Fibroblast of pulmonary artery (primary cell): ENCODE results near the gene COL5A1.

ENCODE experiments used
- DNase-seq: peaks from one replicate; pipeline ENCODE4 v3.0.0-alpha.2; 2010; ENCODE audit warnings: low read depth
- H3K4me3 ChIP-seq: replicated peaks from 2 replicates; pipeline ENCODE4 v1.5.1; 2011; ENCODE audit warnings: low read depth, mild to moderate bottlenecking, control low read depth, low read length, moderate library complexity
- CTCF ChIP-seq: IDR thresholded peaks from 2 replicates; pipeline ENCODE4 v1.5.1; 2011; ENCODE audit warnings: mild to moderate bottlenecking, control low read depth, low read length, inconsistent platforms; ENCODE audit errors: missing control alignments

Gene COL5A1

GRCh38 chr9:134792627-134793026, 151.0 kb downstream of the COL5A1 start:
- TF ChIP-seq CTCF: no peak
- no peak overlapping the region for H3K4me3 ChIP-seq
- no peak for DNase-seq

- no peak for DNase-seq
- no peak for TF ChIP-seq CTCF
- no peak overlapping the region for H3K4me3 ChIP-seq
Observed at GRCh38 chr9:134793288-134794188, 151.9 kb downstream of the COL5A1 start.

- TF ChIP-seq CTCF: no peak
- H3K4me3 ChIP-seq: no peak overlapping the region
- DNase-seq: no peak
Observed at GRCh38 chr9:134794663-134795370, 153.2 kb downstream of the COL5A1 start.

GRCh38 chr9:134795446-134795845, 153.8 kb downstream of the COL5A1 start:
- H3K4me3 ChIP-seq: no peak overlapping the region
- no peak for TF ChIP-seq CTCF
- no peak for DNase-seq

- DNase-seq: no peak
- H3K4me3 ChIP-seq: no peak overlapping the region
- TF ChIP-seq CTCF: no peak
Observed at GRCh38 chr9:134796882-134797281, 155.3 kb downstream of the COL5A1 start.

GRCh38 chr9:134800791-134801339, 159.3 kb downstream of the COL5A1 start:
- no peak for TF ChIP-seq CTCF
- DNase-seq: no peak
- no peak overlapping the region for H3K4me3 ChIP-seq
